K562 (cell line): Measurements from ENCODE around the gene ZNF837. TPM values are rescaled to one million over a fixed set of nuclear protein-coding genes. Genes with fewer than 3 reads are reported as not detected.

Experiments used
- ARID3B ChIP-seq: fragments of 250-450 bp; sonication (Bioruptor Pico); IDR thresholded peaks from 2 replicates; pipeline ENCODE4 v1.4.0; 2020; ENCODE audit warnings: borderline replicate concordance
- BMI1 ChIP-seq: fragments of 150-350 bp; IDR thresholded peaks from 2 replicates; pipeline ENCODE4 v1.6.1; 2014; ENCODE audit warnings: low read length
- BRCA1 ChIP-seq, 2 experiments: fragments of 450-650 bp in 1 of 2; sonication (generic) in 1 of 2; formaldehyde crosslinking in 1 of 2; IDR thresholded peaks; 2 replicates each; pipeline versions ENCODE4 v1.5.0 to v1.6.1; 2017 to 2020; ENCODE audit warnings: mild to moderate bottlenecking in 1 of 2, missing genetic modification reagents in 1 of 2
- CREBBP ChIP-seq: IDR thresholded peaks from one replicate; pipeline ENCODE4 v1.6.1; 2012; ENCODE audit warnings: low read depth, mild to moderate bottlenecking, control low read depth, inconsistent platforms, low read length
- DMBX1 ChIP-seq: fragments of 250-450 bp; sonication (Bioruptor Pico); IDR thresholded peaks from 2 replicates; pipeline ENCODE4 v1.8.0; 2022; ENCODE audit warnings: inconsistent platforms, mild to moderate bottlenecking, moderate library complexity, borderline replicate concordance
- ETS2 ChIP-seq: IDR thresholded peaks from 2 replicates; pipeline ENCODE4 v1.6.1; 2016; ENCODE audit warnings: borderline replicate concordance, missing genetic modification characterization, mild to moderate bottlenecking, moderate library complexity, missing compliant biosample characterization; ENCODE audit not compliant: poor library complexity, severe bottlenecking
- EZH2 ChIP-seq: IDR thresholded peaks from 2 replicates; pipeline ENCODE4 v1.6.1; 2012; ENCODE audit warnings: low read depth, mild to moderate bottlenecking, inconsistent platforms, low read length, borderline replicate concordance
- MAFK ChIP-seq: IDR thresholded peaks from 2 replicates; pipeline ENCODE4 v1.6.1; 2011; ENCODE audit warnings: low read length, improper control_type of control experiment
- NEUROD1 ChIP-seq: fragments of 150-350 bp; IDR thresholded peaks from 2 replicates; pipeline ENCODE4 v1.6.1; 2014; ENCODE audit warnings: borderline replicate concordance, low read length, low read depth; ENCODE audit not compliant: partially characterized antibody
- PBX2 ChIP-seq, 2 experiments: IDR thresholded peaks in 1 of 2; conservative IDR thresholded peaks in 1 of 2; 2 replicates each; pipeline ENCODE4 v1.6.1; 2016; ENCODE audit warnings: low read depth in 2 of 2, mild to moderate bottlenecking in 1 of 2, missing compliant biosample characterization in 1 of 2, missing genetic modification characterization in 1 of 2, moderate library complexity in 1 of 2
- POLR3G ChIP-seq: IDR thresholded peaks from 2 replicates; pipeline ENCODE4 v1.6.1; 2011; ENCODE audit not compliant: insufficient read length, insufficient replicate concordance; ENCODE audit errors: extremely low read depth
- PYGO2 ChIP-seq: fragments of 450-650 bp; IDR thresholded peaks from 2 replicates; pipeline ENCODE4 v1.6.1; 2016; ENCODE audit warnings: mild to moderate bottlenecking, missing genetic modification characterization, moderate library complexity, missing compliant biosample characterization
- SAFB ChIP-seq: fragments of 200-400 bp; formaldehyde crosslinking; IDR thresholded peaks from 2 replicates; pipeline ENCODE4 v1.6.1; 2017; ENCODE audit warnings: low read depth, low read length, borderline replicate concordance
- SRF ChIP-seq, 2 experiments: fragments of 250-450, 450-650 bp in 1 of 2; sonication (Bioruptor Pico) in 1 of 2; sonication (generic) in 1 of 2; formaldehyde crosslinking; IDR thresholded peaks; 2 replicates each; pipeline versions ENCODE4 v1.5.0 to v1.5.1; 2020 to 2022; ENCODE audit warnings: mild to moderate bottlenecking in 1 of 2, missing genetic modification reagents in 1 of 2
- TCF7 ChIP-seq: sonication (generic); IDR thresholded peaks from 2 replicates; pipeline ENCODE4 v1.6.1; 2016; ENCODE audit warnings: antibody characterized with exemption, borderline replicate concordance
- ZNF324 ChIP-seq: fragments of 250-450 bp; sonication (Bioruptor Pico); IDR thresholded peaks from 2 replicates; pipeline ENCODE4 v1.4.0; 2020; ENCODE audit warnings: mild to moderate bottlenecking
- ZNF449 ChIP-seq: fragments of 250-450 bp; sonication (Bioruptor Pico); IDR thresholded peaks from 2 replicates; pipeline ENCODE4 v1.8.0; 2022; ENCODE audit warnings: moderate library complexity, mild to moderate bottlenecking, inconsistent platforms
- ZNF778 ChIP-seq: fragments of 450-650 bp; formaldehyde crosslinking; IDR thresholded peaks from 2 replicates; pipeline ENCODE4 v1.4.0; 2020; ENCODE audit warnings: mild to moderate bottlenecking, moderate library complexity
- polyA plus RNA-seq, 8 experiments: library from polyadenylated mRNA; depleted of rRNA in 4 of 8; stranded (reverse) in 5 of 8; unstranded in 3 of 8; fragments of >200 nt; fragmentation: Nextera tagmentation in 2 of 8; fragmentation: Illumina TruSeq in 1 of 8; extraction: Ambion mirVana in 2 of 8; extraction: Trizol in 1 of 8; gene quantifications; 2 replicates each; pipeline versions ENCODE4 v1.2.1 to v1.2.3, GENCODE V29; 2011 to 2014; ENCODE audit warnings: inconsistent platforms in 1 of 8, missing spikeins in 1 of 8
- total RNA-seq, 7 experiments: library from RNA; depleted of rRNA in 6 of 7; stranded (reverse); fragments of >200 nt in 6 of 7; fragmentation: Illumina TruSeq in 2 of 7; extraction: Trizol in 2 of 7; gene quantifications; 2 replicates each; pipeline versions ENCODE4 v1.2.1 to v1.2.3, GENCODE V29; 2011 to 2021; ENCODE audit warnings: low replicate concordance in 1 of 7

Gene ZNF837
- total and polyA plus RNA-seq, 9 of the 15 experiments (the other 6 are each of a cell fraction or from before 2014, with no cell fraction given) = 0.11 to 2.1 (median 0.57) TPM; not detected in 4

- TF ChIP-seq SRF (CRISPR knock-in tag; IDR thresholded peaks at IDR 0.05) (no peak), BRCA1 (IDR thresholded peaks at IDR 0.05) (no peak), BRCA1 (CRISPR knock-in tag; IDR thresholded peaks at IDR 0.05) (no peak), EZH2 (no peak), SAFB (no peak; the same call in 1 of the 2 replicates), ETS2 (tag) (peak; percentile 12), ZNF449 (no peak), PBX2 (CRISPR knock-in tag; IDR thresholded peaks at IDR 0.05; ENCODE audit: low read depth) (no peak), PBX2 (tag; conservative IDR thresholded peaks at IDR 0.05; ENCODE audit: low read depth) (peak; percentile 21; the same call in 1 of the 2 replicates), DMBX1 (CRISPR knock-in tag) (no peak; the same call in 1 of the 2 replicates), NEUROD1 (no peak), CREBBP (no peak), ARID3B (CRISPR knock-in tag) (no peak), ZNF778 (CRISPR knock-in tag) (no peak), ZNF324 (CRISPR knock-in tag) (0 out of 2 replicates have a peak, but pooled peaks have one; percentile 41), MAFK (no peak), BMI1 (no peak), TCF7 (0 out of 2 replicates have a peak, but pooled peaks have one; percentile 28), PYGO2 (tag) (no peak), POLR3G (no peak)
Measured at GRCh38 chr19:58326914-58327726, 53.7 kb downstream of the ZNF837 start, which contains the start of gene ZSCAN22 (continued).
